VCaP (cell line): Measurements from ENCODE around the gene NME3.
"Not testable (repeated sequence)": the region's sequence is repeated elsewhere in the genome, so short reads cannot be mapped to it uniquely, and the experiment has no call there.

Experiments
- H3K27ac ChIP-seq: fragments of 450-650 bp; 2 replicates; pipeline ENCODE4 v1.5.1; 2017
- TF ChIP-seq, protein P1 (sequence below): fragments of 450-650 bp; conservative IDR thresholded peaks from 2 replicates; pipeline ENCODE4 v1.5.1; 2017; ENCODE audit warnings: mild to moderate bottlenecking, moderate library complexity

The NME3 gene

DNA sequence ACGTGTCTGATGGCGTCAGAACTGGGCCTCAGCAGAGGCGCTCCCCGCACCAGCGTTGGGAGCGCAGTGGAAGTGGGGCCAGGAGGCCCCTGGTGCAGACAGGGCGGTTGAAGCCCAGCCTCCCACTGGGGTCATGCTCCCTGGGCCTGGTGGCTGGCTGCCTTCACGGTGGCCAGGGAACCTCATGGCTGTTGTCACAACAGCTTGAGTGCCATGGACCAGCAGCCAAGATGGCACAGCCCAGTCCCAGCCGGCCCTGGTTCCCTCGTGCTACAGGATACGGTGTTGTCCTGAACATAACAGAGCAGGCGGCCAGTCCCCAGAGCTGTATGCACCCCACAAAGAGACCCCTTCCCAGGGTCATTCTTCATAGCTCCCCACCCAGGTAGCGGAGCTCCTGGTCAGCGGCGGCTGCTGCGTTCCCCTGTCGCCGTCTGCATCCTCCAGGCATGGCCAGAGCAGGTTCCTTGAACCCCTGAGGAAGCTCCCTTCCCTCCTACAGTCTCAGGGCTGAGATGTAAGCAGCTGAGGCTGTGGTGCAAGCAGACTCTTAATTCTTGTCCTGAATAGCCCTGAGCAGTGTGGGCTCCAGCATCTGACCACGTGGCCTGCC, 29.7 kb downstream of the NME3 start:
- TF ChIP-seq, protein P1, sequence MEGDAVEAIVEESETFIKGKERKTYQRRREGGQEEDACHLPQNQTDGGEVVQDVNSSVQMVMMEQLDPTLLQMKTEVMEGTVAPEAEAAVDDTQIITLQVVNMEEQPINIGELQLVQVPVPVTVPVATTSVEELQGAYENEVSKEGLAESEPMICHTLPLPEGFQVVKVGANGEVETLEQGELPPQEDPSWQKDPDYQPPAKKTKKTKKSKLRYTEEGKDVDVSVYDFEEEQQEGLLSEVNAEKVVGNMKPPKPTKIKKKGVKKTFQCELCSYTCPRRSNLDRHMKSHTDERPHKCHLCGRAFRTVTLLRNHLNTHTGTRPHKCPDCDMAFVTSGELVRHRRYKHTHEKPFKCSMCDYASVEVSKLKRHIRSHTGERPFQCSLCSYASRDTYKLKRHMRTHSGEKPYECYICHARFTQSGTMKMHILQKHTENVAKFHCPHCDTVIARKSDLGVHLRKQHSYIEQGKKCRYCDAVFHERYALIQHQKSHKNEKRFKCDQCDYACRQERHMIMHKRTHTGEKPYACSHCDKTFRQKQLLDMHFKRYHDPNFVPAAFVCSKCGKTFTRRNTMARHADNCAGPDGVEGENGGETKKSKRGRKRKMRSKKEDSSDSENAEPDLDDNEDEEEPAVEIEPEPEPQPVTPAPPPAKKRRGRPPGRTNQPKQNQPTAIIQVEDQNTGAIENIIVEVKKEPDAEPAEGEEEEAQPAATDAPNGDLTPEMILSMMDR: no peak

DNA sequence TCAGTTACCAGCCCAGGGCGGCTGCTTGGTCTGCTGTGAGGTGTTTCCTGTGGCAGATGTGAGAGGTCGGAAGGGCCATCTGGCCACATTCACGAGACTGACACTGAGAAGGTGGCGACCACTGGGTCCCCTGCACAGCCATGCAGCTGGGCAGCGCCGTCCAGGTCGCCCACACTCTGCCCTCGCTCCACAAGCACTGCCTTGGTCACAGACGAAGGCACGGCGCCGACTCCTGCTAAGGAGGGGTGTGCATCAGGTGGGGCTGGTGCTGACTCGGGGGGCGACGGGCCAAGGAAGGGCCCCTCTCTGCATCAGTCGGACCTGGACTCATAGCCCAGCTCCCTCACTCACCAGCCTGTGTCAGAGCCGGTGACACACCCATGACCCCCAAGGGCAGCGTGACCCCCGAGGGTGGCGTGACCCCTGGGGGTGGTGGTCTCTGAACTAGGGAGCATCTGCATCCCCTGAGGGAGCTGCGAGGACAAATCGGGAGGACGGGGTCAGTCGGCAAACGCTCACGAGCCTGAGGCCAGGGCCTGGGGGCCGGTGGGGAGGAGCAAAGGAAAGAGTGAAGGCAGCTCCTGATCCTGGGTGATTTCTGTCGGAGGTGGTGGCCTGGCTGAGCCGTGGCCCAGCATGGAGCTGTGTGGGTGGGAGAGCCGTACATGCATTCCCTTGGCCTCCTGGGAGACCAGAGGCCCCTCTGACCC, 30.4 kb downstream of the NME3 start:
- H3K27ac ChIP-seq: no peak overlapping the region
- TF ChIP-seq, protein P1: no peak

More for the DNA sequence above, 29.7 kb downstream of the NME3 start:
- no peak overlapping the region for H3K27ac ChIP-seq

- TF ChIP-seq, protein P1: no peak
- H3K27ac ChIP-seq: no peak overlapping the region
Measured at GRCh38 chr16:1740234-1740633, 31.1 kb downstream of the NME3 start.

GRCh38 chr16:1734816-1735215, 36.5 kb downstream of the NME3 start:
- TF ChIP-seq, protein P1: no peak
- H3K27ac ChIP-seq: no peak overlapping the region

GRCh38 chr16:1734123-1734522, 37.2 kb downstream of the NME3 start:
- TF ChIP-seq, protein P1: no peak
- no peak overlapping the region for H3K27ac ChIP-seq

DNA sequence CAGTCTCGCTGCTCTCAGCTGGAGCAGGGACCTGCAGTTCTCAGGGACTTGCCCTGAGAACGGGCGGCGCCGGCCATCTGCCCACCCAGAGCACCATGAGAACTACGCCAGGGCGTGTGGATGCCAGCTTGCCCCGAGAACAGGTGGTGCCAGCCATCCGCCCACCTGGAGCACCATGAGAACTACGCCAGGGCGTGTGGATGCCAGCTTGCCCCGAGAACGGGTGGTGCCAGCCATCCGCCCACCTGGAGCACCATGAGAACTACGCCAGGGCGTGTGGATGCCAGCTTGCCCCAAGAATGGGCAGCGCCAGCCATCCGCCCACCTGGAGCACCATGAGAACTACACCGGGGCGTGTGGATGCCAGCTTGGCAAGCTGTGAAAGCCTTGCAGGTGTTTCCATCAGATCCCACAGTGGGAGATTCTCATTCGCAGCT, 38.8 kb downstream of the NME3 start:
- not testable (repeated sequence) for H3K27ac ChIP-seq

DNA sequence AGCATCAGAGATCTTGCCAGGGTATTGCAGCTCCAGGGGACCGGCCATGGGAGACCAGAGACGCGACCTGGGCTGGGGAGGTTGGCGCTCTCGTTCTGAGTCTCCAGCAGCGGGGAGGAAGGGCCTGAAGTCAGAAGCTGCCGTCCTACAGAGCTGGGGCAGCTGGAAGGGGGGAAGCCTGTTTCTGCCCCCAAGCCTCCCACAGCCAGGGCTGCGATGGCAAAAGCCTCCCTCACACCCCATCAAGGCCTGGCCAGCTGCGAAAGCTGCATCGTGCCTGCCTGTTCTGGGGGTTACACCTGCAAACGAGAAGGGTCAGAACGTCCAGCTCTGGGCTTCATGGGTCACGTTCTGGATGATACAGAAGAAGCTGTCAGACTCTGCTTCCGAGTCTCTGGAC, 39.3 kb downstream of the NME3 start:
- TF ChIP-seq, protein P1: no peak
- no peak overlapping the region for H3K27ac ChIP-seq

GRCh38 chr16:1731603-1732002, 39.7 kb downstream of the NME3 start:
- H3K27ac ChIP-seq: no peak overlapping the region
- TF ChIP-seq, protein P1: no peak
